Loucy (cell line): ENCODE data around the gene C3orf80.

Source experiments
- H2AFZ ChIP-seq: fragments of 200-600 bp; sonication (generic); 2 replicates; pipeline ENCODE4 v1.6.0; 2016; ENCODE audit warnings: antibody characterized with exemption, mild to moderate bottlenecking, low read length, moderate library complexity
- H3F3A ChIP-seq: fragments of 200-600 bp; 2 replicates; pipeline ENCODE4 v1.6.0; 2016; ENCODE audit warnings: antibody characterized with exemption, low read depth, mild to moderate bottlenecking
- H3K27me3 ChIP-seq: fragments of 200-600 bp; sonication (generic); 2 replicates; pipeline ENCODE4 v1.6.1; 2014; ENCODE audit warnings: low read length, mild to moderate bottlenecking; ENCODE audit not compliant: insufficient read depth, poor library complexity, severe bottlenecking
- H3K36me3 ChIP-seq: fragments of 200-600 bp; sonication (generic); 2 replicates; pipeline ENCODE4 v1.6.1; 2016; ENCODE audit warnings: low read length; ENCODE audit not compliant: insufficient read depth
- H3K4me1 ChIP-seq: fragments of 200-600 bp; sonication (generic); 2 replicates; pipeline ENCODE4 v1.5.1; 2014; ENCODE audit warnings: low read length, mild to moderate bottlenecking; ENCODE audit not compliant: insufficient read depth, poor library complexity, severe bottlenecking
- H3K4me2 ChIP-seq: fragments of 200-600 bp; sonication (generic); 2 replicates; pipeline ENCODE4 v1.6.0; 2014; ENCODE audit warnings: antibody characterized with exemption, low read length, low read depth, mild to moderate bottlenecking; ENCODE audit not compliant: poor library complexity, severe bottlenecking
- H3K4me3 ChIP-seq: fragments of 200-600 bp; sonication (generic); 2 replicates; pipeline ENCODE4 v1.5.1; 2014; ENCODE audit warnings: low read length, mild to moderate bottlenecking, mixed read lengths; ENCODE audit not compliant: poor library complexity, severe bottlenecking
- H3K79me2 ChIP-seq: fragments of 200-600 bp; sonication (generic); 2 replicates; pipeline ENCODE4 v1.6.1; 2014; ENCODE audit warnings: low read length; ENCODE audit not compliant: insufficient read depth
- H3K9ac ChIP-seq: fragments of 200-600 bp; sonication (generic); 2 replicates; pipeline ENCODE4 v1.6.0; 2014; ENCODE audit warnings: mild to moderate bottlenecking, low read depth, low read length, moderate library complexity; ENCODE audit not compliant: poor library complexity, severe bottlenecking
- H3K9me2 ChIP-seq: fragments of 200-600 bp; sonication (generic); replicated peaks from 2 replicates; pipeline ENCODE4 v1.6.1; 2016; ENCODE audit warnings: low read depth, low read length, mixed read lengths
- H3K9me3 ChIP-seq: fragments of 200-600 bp; sonication (generic); 2 replicates; pipeline ENCODE4 v1.6.1; 2014; ENCODE audit warnings: mild to moderate bottlenecking, antibody characterized with exemption, low read length, low read depth; ENCODE audit not compliant: insufficient read depth
- H4K20me1 ChIP-seq: fragments of 200-600 bp; sonication (generic); 2 replicates; pipeline ENCODE4 v1.6.0; 2014; ENCODE audit warnings: antibody characterized with exemption, low read length, mild to moderate bottlenecking; ENCODE audit not compliant: insufficient read depth, poor library complexity, severe bottlenecking
- CTCF ChIP-seq: fragments of 200-600 bp; sonication (generic); conservative IDR thresholded peaks from 2 replicates; pipeline ENCODE4 v1.5.1; 2014; ENCODE audit warnings: mild to moderate bottlenecking, antibody characterized with exemption, low read length
- EZH2phosphoT487 ChIP-seq: fragments of 200-600 bp; IDR thresholded peaks from 2 replicates; pipeline ENCODE4 v1.6.1; 2018; ENCODE audit warnings: antibody characterized with exemption, mild to moderate bottlenecking, moderate library complexity, borderline replicate concordance

C3orf80 gene

DNA sequence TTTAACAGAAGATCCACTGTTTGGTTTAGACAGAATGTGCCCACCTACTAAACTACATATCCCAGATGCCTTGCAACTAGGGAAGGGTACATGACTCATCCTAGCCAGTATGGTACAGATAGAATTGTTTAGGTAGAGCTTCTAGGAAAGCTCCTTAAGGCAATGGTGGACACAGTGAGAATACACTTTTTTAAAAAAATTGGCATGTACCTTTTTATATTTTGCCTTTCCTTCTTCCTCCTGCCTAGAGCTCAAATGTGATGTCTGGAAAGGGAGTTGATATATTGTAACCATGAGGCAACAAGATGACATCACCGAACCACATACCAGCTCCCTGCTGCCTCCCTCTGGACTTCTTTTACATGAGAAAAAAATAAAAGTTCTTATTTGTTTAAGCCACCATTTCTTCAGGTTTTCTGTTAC lies 14.4 kb upstream of the C3orf80 start:
- Histone ChIP-seq H2AFZ (no peak overlapping the region), H3K27me3 (no peaks in the 10 kb centered on the region), H3K4me3 (no peak overlapping the region), H3K9me2 (no peaks in the 10 kb centered on the region), H3F3A (no peaks in the 10 kb centered on the region), H4K20me1 (no peaks in the 10 kb centered on the region), H3K9me3 (no peaks in the 10 kb centered on the region), H3K9ac (no peak overlapping the region), H3K4me2 (no peak overlapping the region), H3K36me3 (no peaks in the 10 kb centered on the region), H3K4me1 (no peaks in the 10 kb centered on the region), H3K79me2 (no peaks in the 10 kb centered on the region)
- no peak for TF ChIP-seq EZH2phosphoT487
- TF ChIP-seq CTCF: peak; percentile 49

- no peak overlapping the region for H3K4me2 ChIP-seq
- H3K4me1 ChIP-seq: no peaks in the 10 kb centered on the region
- no peak overlapping the region for H3K9ac ChIP-seq
- TF ChIP-seq CTCF (no peak), EZH2phosphoT487 (no peak)
- H3K27me3 ChIP-seq: no peaks in the 10 kb centered on the region
- H4K20me1 ChIP-seq: no peaks in the 10 kb centered on the region
- H3K9me3 ChIP-seq: no peaks in the 10 kb centered on the region
- no peaks in the 10 kb centered on the region for H3F3A ChIP-seq
- H3K36me3 ChIP-seq: no peaks in the 10 kb centered on the region
- H3K9me2 ChIP-seq: no peaks in the 10 kb centered on the region
- no peaks in the 10 kb centered on the region for H3K79me2 ChIP-seq
- no peak overlapping the region for H2AFZ ChIP-seq
- no peak overlapping the region for H3K4me3 ChIP-seq
Measured at GRCh38 chr3:160213191-160213590, 12.0 kb upstream of the C3orf80 start.

- no peak overlapping the region for H3K4me3 ChIP-seq
- H3K27me3 ChIP-seq: no peaks in the 10 kb centered on the region
- H3K4me1 ChIP-seq: no peaks in the 10 kb centered on the region
- H3F3A ChIP-seq: no peaks in the 10 kb centered on the region
- H3K4me2 ChIP-seq: no peak overlapping the region
- no peaks in the 10 kb centered on the region for H3K36me3 ChIP-seq
- no peak for TF ChIP-seq CTCF
- H3K79me2 ChIP-seq: no peaks in the 10 kb centered on the region
- no peaks in the 10 kb centered on the region for H4K20me1 ChIP-seq
- H3K9ac ChIP-seq: no peak overlapping the region
- H2AFZ ChIP-seq: no peak overlapping the region
- H3K9me2 ChIP-seq: no peaks in the 10 kb centered on the region
- H3K9me3 ChIP-seq: no peaks in the 10 kb centered on the region
Measured at GRCh38 chr3:160217675-160218074, 7.5 kb upstream of the C3orf80 start.
